HG03045 (cell line): ENCODE measurements around the gene GTF2IRD2.
"Not testable (repeated sequence)": the region's sequence is repeated elsewhere in the genome, so short reads cannot be mapped to it uniquely, and the experiment has no call there.

Experiments used
- ATAC-seq: cut with Tn5 transposase; IDR thresholded peaks from one replicate; pipeline ENCODE4 v1.9.1; 2021; ENCODE audit warnings: mild to moderate bottlenecking, moderate library complexity; ENCODE audit not compliant: unreplicated experiment

GTF2IRD2 gene

DNA sequence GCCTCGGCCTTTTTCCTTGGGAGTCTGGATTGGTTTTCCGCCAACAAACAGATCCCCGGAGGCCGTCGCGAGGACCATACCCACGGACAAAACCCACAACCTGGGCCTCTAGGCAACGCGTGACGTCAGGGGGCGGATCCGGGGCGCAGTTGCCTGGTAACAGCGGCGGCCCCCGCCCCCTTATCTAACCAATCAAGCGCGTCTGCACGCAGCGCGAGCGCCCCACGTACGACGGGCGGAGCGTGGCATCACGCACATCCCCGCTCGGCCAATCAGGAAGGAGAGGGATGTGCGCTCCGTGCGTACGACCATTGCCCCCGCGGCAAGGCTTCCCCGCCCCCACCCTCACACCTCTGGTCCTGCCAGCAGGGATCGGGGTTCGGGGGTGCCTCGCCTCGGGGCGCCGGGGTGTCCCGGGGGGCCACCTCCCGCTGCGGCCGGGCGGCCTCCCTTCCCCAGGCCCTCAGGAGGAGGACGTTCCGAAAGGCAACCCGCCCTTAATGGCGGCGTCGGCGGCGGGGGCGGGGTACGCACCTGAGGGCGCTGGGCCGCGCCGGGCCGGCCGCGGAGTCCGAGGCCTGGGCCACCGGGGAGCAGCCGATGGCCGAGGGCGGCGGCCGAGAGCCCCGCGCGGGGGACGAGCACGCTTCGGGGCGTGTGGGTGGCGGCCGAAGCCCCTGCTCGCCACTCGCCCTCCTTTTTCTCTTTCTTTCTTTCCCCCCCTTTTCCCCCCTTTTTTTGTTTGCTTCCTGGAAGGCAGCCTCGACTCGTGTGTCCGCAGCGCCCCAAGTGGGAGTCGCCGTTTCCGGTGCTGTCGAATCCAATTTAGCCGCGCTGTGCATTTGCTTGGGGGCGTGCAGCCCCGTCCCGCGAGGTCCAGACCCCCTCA, at the start of gene GTF2IRD2:
Gene GTF2IRD2 (minus strand): TSS at position 773 of the 889 bp plus-strand sequence. CDS start 15,227 bp downstream, outside the sequence.
- peak; percentile 82 for ATAC-seq

DNA sequence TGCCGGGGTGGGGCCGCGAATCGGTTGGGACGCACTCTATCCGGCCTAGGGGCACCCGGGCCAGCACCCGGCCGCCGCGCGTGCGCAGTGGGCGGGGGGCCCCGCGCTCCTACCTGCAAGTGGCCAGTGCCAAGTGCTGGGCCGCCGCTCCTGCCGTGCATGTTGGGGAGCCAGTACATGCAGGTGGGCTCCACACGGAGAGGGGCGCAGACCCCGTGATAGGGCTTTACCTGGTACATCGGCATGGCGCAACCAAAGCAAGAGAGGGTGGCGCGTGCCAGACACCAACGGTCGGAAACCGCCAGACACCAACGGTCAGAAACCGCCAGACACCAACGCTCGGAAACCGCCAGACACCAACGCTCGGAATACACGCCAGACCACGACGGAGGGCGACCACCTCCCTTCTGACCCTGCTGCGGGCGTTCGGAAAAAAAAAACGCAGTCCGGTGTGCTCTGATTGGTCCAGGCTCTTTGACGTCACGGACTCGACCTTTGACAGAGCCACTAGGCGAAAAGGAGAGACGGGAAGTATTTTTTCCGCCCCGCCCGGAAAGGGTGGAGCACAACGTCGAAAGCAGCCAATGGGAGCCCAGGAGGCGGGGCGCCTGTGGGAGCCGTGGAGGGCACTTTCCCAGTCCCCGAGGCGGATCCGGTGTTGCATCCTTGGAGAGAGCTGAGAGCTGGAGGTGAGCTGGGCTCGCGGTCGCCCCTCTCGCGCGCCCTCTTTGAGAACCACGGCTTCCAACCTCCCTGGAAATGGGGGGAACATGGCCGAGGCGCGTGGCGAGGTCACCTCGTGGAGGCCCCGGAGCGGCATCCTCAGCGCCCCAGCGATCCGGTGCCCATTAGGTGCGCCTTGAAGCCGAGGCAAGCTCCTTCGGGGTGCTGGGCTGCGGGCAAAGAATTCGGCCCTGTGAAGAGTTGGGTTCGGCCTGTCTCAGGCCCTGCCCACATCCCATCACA, 39.0 kb upstream of the GTF2IRD2 start:
- ATAC-seq = peak; percentile 74

DNA sequence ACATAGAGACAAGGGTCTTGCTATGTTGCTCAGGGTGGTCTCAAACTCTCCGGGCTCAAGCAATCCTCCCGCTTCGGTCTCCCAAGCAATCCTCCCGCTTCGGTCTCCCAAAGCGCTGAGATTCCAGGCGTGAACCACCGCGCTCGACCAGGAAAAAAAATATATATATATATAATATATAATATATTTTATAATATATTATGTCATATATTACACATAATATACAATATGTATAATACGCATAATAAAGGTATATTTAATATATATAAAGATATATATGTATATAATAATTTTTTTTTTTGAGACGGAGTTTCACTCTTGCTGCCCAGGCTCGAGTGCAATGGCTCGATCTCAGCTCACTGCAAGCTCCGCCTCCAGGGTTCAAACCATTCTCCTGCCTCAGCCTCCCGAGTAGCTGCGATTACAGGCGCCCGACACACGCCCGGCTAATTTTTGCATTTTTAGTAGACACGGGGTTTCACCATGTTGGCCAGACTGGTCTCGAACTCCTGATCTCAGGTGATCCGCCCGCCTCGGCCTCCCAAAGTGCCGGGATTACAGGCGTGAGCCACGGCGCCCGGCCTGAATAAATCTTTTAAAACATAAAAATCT, 38.2 kb upstream of the GTF2IRD2 start:
- not testable (repeated sequence) for ATAC-seq

DNA sequence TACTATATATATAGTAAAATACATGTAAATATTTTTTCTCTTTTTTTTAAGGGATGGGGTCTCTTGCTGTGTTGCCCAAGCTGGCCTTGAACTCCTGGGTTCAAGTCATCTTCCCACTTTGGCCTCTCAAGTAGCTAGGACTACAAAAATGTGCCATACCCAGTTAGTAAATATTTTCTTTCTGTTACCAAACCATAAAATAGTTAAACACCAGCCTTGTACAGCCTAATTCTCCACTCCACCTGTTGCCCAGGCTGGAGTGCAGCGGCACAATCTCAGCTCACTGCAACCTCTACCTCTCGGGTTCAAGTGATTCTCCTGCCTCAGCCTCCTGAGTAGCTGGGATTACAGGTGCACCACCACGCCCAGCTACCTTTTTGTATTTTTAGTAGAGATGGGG, 33.9 kb upstream of the GTF2IRD2 start:
- not testable (repeated sequence) for ATAC-seq

DNA sequence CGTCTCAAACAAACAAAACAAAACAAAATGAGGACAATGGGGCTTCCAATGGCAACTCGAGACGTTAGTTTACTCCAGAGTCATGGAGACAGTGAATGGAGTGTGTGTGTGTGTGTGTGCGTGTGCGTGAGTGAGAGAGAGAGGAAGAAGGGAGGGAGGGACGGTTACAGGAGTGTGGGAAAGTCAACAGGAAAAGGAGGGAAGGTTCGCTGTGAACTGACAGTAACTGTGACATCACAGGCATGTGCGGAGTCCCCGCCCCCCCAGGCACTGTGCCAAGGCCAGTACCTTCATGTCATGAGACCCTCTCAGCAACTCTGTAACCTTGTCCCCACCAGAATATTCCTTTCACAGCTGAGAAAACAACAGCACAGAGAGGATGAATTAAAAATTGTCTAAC, 30.7 kb upstream of the GTF2IRD2 start:
- ATAC-seq = not testable (repeated sequence)

DNA sequence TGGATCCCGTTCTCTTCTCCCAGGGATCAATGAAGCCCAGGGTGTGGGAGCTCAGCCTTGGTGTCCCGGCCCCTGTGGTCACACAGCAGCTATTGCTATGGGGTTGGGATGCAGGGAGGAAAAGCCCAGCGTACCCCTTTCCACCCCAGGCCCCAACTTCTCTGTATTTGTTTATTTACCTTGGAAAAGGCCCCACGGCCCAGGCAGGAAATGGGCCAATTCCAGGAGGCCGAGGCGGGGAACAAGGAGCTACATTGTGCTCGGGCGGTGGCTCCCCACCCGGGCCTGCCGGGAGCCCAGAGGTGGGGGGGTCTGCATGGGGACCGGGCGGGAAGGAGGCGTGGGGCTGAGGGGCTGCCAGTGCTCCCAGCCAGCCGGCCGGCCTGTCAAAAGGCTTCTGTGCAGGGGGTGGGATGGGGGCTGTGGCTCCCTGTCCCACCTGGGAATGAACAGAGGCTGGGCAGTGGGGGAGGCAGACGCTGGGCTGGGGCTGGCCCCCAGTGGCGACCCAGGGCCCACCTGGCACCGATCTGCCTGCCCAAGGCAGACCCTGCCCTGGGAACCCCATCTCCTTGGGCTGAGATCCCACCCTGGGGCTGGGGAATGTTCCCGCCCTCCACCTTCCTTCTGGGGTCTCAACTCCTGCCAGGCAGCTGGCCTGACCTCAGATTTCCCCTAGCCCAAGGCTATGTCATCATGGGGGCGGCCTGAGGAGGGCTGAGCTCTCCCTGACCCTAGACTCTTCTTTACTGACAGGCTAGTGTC, 23.5 kb upstream of the GTF2IRD2 start:
- not testable (repeated sequence) for ATAC-seq

DNA sequence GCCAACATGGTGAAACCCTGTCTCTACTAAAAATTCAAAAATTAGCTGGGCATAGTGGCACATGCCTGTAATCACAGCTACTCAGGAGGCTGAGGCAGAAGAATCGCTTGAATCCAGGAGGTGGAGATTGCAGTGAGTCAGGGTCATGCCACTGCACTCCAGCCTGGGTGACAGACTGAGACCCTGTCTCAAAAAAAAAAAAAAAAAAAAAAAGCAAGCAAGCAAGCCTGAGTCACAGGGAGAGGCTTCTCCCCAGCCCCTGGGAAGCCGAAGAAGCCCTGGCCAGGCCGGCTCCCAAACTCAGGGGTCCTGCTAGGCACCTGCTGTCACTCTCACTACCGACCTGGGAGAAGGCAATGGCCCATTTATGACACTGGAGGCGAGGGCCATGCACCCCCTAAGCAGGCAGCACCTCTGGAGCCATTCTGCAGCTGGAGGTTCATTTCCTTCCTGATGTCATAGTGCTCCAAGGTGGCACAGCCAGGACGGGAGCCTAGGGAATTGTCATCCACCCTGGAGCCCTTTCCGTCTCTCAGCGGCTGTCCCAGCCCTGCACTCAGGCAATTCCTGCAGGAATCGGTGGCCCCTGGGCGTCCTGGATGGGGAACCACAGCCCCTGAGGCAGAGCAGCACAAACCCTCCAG, 22.8 kb upstream of the GTF2IRD2 start:
- not testable (repeated sequence) for ATAC-seq

DNA sequence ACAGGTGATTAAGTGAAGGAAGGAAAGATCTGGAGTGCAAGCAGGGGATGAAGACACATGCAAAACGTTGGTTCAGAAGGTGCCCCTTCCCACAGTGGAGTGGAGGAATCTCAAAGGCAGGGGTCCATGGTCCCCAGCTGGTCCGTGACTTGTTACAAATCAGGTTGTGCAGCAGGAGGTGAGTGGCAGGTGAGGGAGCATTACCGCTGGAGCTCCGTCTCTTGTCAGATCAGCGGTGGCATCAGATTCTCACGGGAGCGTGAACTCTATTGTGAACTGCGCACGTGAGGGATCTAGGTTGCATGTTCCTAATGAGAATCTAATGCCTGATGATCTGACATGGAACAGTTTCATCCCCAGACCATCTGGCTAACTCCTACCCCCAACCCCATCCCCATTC, 21.1 kb upstream of the GTF2IRD2 start:
- not testable (repeated sequence) for ATAC-seq

DNA sequence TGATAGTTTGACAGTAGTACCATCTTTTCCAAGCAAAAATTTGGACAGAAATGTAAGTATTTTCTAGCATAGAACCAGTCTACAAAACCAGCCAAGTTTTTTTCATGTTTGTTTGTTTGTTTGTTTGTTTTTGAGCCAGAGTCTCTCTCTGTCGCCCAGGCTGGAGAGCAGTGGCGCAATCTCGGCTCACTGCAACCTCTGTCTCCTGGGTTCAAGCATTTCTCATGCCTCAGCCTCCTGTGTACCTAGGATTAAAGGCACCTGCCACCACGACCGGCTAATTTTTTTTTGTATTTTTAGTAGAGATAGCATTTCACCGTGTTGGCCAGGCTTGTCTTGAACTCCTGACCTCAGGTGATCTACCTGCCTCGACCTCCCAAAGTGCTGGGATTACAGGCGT, 14.4 kb upstream of the GTF2IRD2 start:
- not testable (repeated sequence) for ATAC-seq

DNA sequence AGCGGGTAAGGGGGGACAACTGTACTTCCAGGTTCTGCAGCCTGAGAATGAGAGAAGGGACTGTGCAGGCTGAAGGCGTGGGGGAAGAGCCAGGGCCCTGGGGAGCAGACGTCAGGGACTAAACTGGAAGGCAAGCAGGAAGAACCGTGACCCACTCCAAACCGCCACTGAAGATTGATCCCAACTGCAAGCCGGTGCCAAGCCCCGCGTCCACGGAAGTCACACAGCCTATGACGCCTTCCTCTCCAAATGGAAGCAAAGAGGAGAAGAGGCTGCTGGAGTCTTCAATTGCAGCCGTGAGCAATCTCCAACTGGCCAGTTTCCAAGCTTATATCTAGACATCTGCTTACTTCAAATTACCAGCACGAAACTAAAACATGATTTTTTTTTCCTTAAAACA, 1.6 kb downstream of the GTF2IRD2 start:
- not testable (repeated sequence) for ATAC-seq

DNA sequence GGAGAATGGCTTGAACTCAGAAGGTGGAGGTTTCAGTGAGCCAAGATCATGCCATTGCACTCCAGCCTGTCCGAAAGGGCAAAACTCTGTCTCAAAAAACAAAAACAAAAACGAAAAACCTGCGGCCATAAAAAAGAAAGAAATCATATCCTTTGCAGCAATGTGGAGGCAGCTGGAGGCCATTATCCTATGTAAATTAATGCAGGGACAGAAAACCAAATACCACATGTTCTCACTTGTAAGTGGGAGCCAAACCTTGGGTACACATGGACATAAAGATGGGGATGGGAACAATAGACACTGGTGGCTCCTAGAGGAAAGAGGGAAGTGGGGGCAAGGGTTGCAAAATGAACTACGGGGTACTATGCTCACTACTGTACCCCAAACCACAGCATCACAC, 21.0 kb downstream of the GTF2IRD2 start:
- not testable (repeated sequence) for ATAC-seq

DNA sequence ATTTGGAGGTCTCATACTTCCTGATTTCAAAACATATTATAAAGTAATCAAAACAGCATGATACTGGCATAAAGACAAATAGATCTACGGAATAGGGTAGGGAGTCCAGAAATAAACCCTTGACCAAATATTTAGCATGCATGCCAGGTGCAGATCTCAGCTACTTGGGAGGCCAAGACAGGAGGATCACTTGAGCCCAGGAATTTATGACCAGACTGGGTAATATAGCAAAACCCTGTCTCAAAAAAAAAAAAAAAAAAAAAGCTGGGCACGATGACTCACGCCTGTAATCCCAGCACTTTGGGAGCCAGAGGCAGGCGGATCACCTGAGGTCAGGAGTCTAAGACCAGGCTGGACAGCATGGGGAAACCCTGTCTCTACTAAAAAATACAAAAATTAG, 21.4 kb downstream of the GTF2IRD2 start:
- not testable (repeated sequence) for ATAC-seq

DNA sequence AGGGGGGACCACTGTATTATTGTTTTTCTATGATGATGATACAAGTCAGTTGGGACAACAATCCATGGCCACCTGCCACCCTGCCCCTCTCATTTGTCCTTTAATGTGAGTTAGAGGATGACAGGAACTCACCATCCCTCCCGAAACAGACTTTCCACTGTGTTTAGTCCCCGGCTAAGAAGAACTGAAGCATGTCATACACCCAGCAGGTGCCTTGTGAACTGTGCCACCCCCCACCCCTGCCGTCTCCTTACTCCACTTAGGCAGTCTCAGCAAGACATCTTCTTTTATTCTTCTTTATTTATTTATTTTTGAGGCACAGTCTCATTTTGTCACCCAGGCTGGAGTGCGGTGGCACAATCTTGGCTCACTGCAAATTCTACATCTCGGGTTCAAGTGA, 30.1 kb downstream of the GTF2IRD2 start:
- not testable (repeated sequence) for ATAC-seq

DNA sequence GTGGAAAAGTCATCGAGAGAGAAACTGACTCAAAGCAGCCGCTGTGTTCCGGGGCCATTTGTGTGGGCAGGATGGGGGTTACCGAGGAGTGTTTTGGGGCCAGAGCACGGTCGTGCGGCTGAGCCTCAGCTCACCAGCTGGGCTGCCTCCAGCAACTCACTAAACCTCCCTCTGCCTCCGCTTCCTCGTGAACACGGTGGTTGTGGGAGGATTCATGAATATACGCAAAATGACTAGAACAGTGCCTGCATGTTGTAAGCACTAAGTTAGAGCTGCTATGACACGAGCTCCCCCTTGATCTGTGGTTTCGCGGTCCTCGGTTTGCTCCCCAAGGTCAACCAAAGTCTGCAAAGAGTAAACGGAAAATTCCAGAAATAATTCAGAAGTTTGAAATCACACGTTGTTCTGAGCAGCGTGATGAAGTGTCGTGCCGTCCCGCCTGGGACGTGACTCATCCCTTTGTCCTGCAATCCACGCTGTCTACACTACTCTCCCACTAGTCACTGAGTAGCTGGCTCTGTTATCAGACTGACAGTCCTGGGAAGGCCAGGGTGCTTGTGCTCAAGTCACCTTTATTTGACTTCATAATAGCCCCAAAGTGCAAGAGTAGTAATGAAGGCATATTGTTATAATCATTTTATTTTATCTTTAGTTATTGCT, 31.1 kb downstream of the GTF2IRD2 start:
- ATAC-seq = peak; percentile 83

DNA sequence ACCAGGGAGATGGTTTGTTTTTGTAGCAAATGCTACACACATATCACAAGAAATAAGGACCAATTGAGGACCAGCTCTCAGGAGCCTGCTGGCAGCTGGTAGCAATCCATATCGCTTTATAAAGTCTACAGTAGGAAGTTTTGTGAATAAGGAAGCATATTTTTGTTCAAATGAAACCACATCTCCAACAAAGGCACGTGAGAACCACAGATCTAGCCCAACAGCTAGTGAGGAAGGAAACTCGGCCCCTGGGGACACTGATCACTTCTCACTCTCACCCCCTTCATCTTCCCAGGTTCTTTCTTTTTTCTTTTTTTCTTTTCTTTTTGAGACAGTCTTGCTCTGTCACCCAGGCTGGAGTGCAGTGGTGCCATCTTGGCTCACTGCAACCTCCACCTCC, 35.5 kb downstream of the GTF2IRD2 start:
- not testable (repeated sequence) for ATAC-seq

DNA sequence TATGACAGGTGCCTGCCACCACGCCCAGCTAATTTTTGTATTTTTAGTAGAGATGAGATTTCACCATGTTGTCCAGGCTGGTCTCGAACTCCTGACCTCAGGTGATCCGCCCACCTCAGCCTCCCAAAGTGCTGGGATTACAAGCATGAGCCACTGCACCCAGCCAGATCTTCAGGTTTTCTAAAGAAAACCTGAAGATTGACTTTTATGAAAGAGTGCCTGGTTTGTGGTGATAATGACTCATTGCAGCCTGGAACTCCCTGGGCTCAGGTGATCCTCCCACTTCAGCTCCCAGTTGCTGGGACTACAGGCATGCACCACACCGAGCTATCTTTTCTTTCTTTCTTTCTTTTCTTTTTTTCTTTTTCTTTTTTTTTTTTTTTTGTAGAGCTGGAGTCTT, 52.8 kb downstream of the GTF2IRD2 start:
- ATAC-seq = not testable (repeated sequence)

DNA sequence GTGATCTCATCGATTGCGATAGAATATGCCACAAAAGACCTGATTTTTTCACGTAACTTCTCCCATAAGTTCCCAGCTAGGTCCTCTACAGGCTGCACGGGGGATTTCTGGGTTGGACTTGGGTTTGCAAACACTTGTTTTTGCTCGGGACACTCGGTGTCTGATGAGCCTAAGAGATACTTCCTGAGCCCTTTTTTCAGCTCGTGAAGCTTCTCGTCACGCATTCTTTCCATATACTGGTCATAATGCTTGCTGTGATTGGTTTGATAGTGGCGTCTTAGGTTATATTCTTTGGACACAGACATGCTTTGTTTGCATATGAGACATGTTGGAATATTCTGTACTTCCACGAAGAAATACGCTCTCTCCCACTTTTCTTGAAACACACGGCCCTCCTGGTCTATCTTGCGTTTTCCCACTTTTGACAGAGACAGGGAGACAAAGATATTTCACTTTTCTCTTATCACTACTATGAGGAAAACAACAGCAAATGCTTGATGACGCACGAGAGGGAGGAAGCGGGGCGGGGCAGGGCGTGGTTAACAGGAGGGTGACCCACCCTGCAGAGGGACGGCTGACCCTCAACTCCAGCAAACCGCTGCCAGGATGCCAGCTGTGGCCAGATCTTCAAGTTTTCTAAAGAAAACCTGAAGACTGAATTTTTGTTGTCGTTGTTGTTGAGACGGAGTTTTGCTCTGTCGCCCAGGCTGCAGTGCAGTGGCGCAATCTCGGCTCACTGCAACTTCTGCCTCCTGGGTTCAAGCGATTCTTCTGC, 53.4 kb downstream of the GTF2IRD2 start:
- ATAC-seq = not testable (repeated sequence)

DNA sequence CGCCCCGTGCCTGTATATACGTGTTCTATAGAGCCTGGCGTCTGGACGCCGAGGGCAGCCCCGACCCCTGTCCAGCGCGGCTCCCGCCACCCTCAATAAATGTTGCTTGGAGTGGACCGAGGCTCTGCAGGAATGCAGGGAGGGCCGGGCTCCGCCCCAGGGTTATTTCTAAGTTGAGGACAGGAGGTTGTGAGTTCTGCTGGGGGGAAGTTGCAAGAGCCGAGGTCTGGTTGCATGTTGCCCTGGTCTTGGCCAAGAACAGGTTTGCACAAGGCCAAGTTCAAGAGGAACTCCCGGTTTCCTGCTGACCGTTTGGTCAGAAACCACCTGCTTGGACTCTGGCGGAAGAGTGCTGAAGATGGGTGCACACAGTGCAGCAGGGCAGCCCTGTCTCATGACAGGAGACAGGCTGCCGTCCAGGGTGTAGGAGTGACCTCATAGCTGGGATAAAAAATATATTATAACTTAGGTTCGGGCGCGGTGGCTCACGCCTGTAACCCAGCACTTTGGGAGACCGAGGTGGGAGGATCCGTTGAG, 62.1 kb downstream of the GTF2IRD2 start:
- not testable (repeated sequence) for ATAC-seq
